NB4 (cell line): ENCODE data around the gene WFDC9.

ENCODE experiments used
- MYC ChIP-seq: IDR thresholded peaks from 2 replicates; pipeline ENCODE4 v1.6.1; 2011; ENCODE audit warnings: low read depth, low read length
- TF ChIP-seq, protein P1 (sequence below): IDR thresholded peaks from 2 replicates; pipeline ENCODE4 v1.6.1; 2011; ENCODE audit warnings: low read depth, low read length

GRCh38 chr20:45626540-45626939, 4.5 kb downstream of the WFDC9 start:
- TF ChIP-seq MYC: no peak
- TF ChIP-seq, protein P1, sequence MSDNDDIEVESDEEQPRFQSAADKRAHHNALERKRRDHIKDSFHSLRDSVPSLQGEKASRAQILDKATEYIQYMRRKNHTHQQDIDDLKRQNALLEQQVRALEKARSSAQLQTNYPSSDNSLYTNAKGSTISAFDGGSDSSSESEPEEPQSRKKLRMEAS: no peak
